Gastroesophageal sphincter (tissue), 4 donors: ENCODE results near the gene TRIM17. TPM values are rescaled to one million over a fixed set of nuclear protein-coding genes. Genes with fewer than 3 reads are reported as not detected.

ENCODE experiments used
- ATAC-seq: fragments of 150-250 bp; one replicate; pipeline ENCODE4 v1.9.1; 2016; ENCODE audit warnings: mild to moderate bottlenecking, moderate library complexity
- H3K27ac ChIP-seq, 4 donors: fragments of 200-600 bp; sonication (generic) in 3 of 4; 1 replicate in 3 of 4; 2 replicates in 1 of 4; pipeline ENCODE4 v1.5.1; 2016 to 2019
- H3K27me3 ChIP-seq: fragments of 200-600 bp; sonication (generic); one replicate; pipeline ENCODE4 v1.5.1; 2019
- H3K36me3 ChIP-seq, 2 donors: fragments of 200-600 bp; sonication (generic); one replicate each; pipeline ENCODE4 v1.5.1; 2019; ENCODE audit warnings: control low read depth in 1 of 2
- H3K4me1 ChIP-seq, 3 donors: fragments of 200-600 bp; sonication (generic); 1 replicate in 2 of 3; 2 replicates in 1 of 3; pipeline ENCODE4 v1.5.1; 2016 to 2019; ENCODE audit warnings: control low read depth in 2 of 3
- H3K4me3 ChIP-seq, 2 donors: fragments of 200-600 bp; sonication (generic); one replicate each; pipeline ENCODE4 v1.5.1; 2019; ENCODE audit warnings: mild to moderate bottlenecking in 1 of 2, moderate library complexity in 1 of 2
- H3K9me3 ChIP-seq, 3 donors: fragments of 200-600 bp; sonication (generic); one replicate each; pipeline ENCODE4 v1.5.1; 2017 to 2019; ENCODE audit warnings: control low read depth in 2 of 3
- CTCF ChIP-seq, 4 experiments: fragments of 200-600 bp in 2 of 4; fragments of 450-650 bp in 2 of 4; sonication (generic) in 1 of 4; IDR thresholded peaks; one replicate each; pipeline ENCODE4 v1.5.1; 2017 to 2019; ENCODE audit warnings: antibody characterized with exemption in 4 of 4, mild to moderate bottlenecking in 2 of 4, moderate library complexity in 2 of 4
- EP300 ChIP-seq: sonication (generic); formaldehyde crosslinking; IDR thresholded peaks from one replicate; pipeline ENCODE4 v1.6.1; 2017; ENCODE audit warnings: antibody characterized with exemption, mild to moderate bottlenecking
- POLR2A ChIP-seq, 2 donors: fragments of 450-650 bp; IDR thresholded peaks; one replicate each; pipeline ENCODE4 v1.6.1; 2017; ENCODE audit warnings: antibody characterized with exemption in 2 of 2, mild to moderate bottlenecking in 2 of 2, moderate library complexity in 1 of 2
- POLR2AphosphoS5 ChIP-seq: sonication (generic); formaldehyde crosslinking; IDR thresholded peaks from one replicate; pipeline ENCODE4 v1.6.1; 2017; ENCODE audit warnings: antibody characterized with exemption
- WGBS, 2 donors: methylation state at CpG; one replicate each; pipeline ENCODE4 v1.1.5; 2018; ENCODE audit warnings: low coverage in 1 of 2; 5-methylcytosine and 5-hydroxymethylcytosine counted together
- total RNA-seq, 4 donors: library from RNA; depleted of rRNA; stranded (reverse); fragments of >200 nt; gene quantifications; one replicate each; pipeline ENCODE4 v1.1.0, GENCODE V29; 2016

Gene TRIM17
- total RNA-seq, 4 donors from 2014 or later: not detected

- H3K27ac ChIP-seq: no peak overlapping the region
- H3K4me3 ChIP-seq: no peak overlapping the region
- peaks cover 37% of the 10 kb centered on the region for H3K27me3 ChIP-seq
- H3K9me3 ChIP-seq: no peaks in the 10 kb centered on the region
- H3K4me1 ChIP-seq: peaks cover 0 to 21% (median 0%) of the 10 kb centered on the region in 3 donors
- WGBS, 2 donors: 100% methylated on average over 1 of the region's 34 CpGs; no CpG with 5 or more reads in 1 of the 2 donors
- no peak for TF ChIP-seq EP300
- TF ChIP-seq POLR2A (IDR thresholded peaks at IDR 0.05): no peak
- no peak for TF ChIP-seq POLR2AphosphoS5
- no peak for TF ChIP-seq CTCF (IDR thresholded peaks at IDR 0.05)
- no peaks in the 10 kb centered on the region for H3K36me3 ChIP-seq
- ATAC-seq: no peak
Observed at GRCh38 chr1:228372183-228373003, 44.3 kb downstream of the TRIM17 start.

GRCh38 chr1:228371741-228372182, 44.9 kb downstream of the TRIM17 start:
- TF ChIP-seq CTCF (IDR thresholded peaks at IDR 0.05) (no peak), POLR2A (IDR thresholded peaks at IDR 0.05) (no peak), EP300 (no peak), POLR2AphosphoS5 (no peak)
- WGBS, 2 donors: 40% methylated on average over 1 of the region's 4 CpGs; no CpG with 5 or more reads in 1 of the 2 donors
- peaks cover 43% of the 10 kb centered on the region for H3K27me3 ChIP-seq
- no peaks in the 10 kb centered on the region for H3K9me3 ChIP-seq
- H3K4me3 ChIP-seq: no peak overlapping the region
- H3K27ac ChIP-seq: no peak overlapping the region
- no peak for ATAC-seq
- peaks cover 0 to 21% (median 0%) of the 10 kb centered on the region in 3 donors for H3K4me1 ChIP-seq
- H3K36me3 ChIP-seq: no peaks in the 10 kb centered on the region

- Histone ChIP-seq H3K36me3 (no peaks in the 10 kb centered on the region), H3K4me1 (peaks cover 0 to 21% (median 0%) of the 10 kb centered on the region in 3 donors), H3K9me3 (no peaks in the 10 kb centered on the region), H3K27ac (no peak overlapping the region), H3K4me3 (no peak overlapping the region), H3K27me3 (peaks cover 49% of the 10 kb centered on the region)
- TF ChIP-seq CTCF (IDR thresholded peaks at IDR 0.05) (no peak), POLR2AphosphoS5 (no peak), POLR2A (IDR thresholded peaks at IDR 0.05) (no peak), EP300 (no peak)
- WGBS, 2 donors: 100% methylated on average over 2 of the region's 50 CpGs; no CpG with 5 or more reads in 1 of the 2 donors
- no peak for ATAC-seq
Observed at GRCh38 chr1:228370941-228371740, 45.5 kb downstream of the TRIM17 start.

- ATAC-seq: no peak
- TF ChIP-seq CTCF (IDR thresholded peaks at IDR 0.05) (no peak), POLR2A (IDR thresholded peaks at IDR 0.05) (no peak), EP300 (no peak)
- H3K4me1 ChIP-seq: peaks cover 0 to 19% (median 0%) of the 10 kb centered on the region in 3 donors
- WGBS, 2 donors: no CpG with 5 or more reads among the region's 10 CpGs
- no peak overlapping the region for H3K27ac ChIP-seq
- no peaks in the 10 kb centered on the region for H3K36me3 ChIP-seq
- peaks cover 56% of the 10 kb centered on the region for H3K27me3 ChIP-seq
- H3K9me3 ChIP-seq: no peaks in the 10 kb centered on the region
- no peak overlapping the region for H3K4me3 ChIP-seq
Observed at GRCh38 chr1:228370439-228370940, 46.2 kb downstream of the TRIM17 start.
